KOPT-K1 (cell line): Measurements from ENCODE around the gene PIANP.

Experiments
- H3K27ac ChIP-seq: fragments of 200-600 bp; sonication (generic); 2 replicates; pipeline ENCODE4 v1.5.1; 2016; ENCODE audit warnings: antibody characterized with exemption, mild to moderate bottlenecking, low read depth, low read length; ENCODE audit not compliant: poor library complexity, severe bottlenecking
- H3K36me3 ChIP-seq: fragments of 200-600 bp; sonication (generic); 2 replicates; pipeline ENCODE4 v1.5.1; 2017; ENCODE audit warnings: antibody characterized with exemption, mild to moderate bottlenecking, low read length, moderate library complexity; ENCODE audit not compliant: insufficient read depth
- H3K9me3 ChIP-seq: fragments of 200-600 bp; sonication (generic); 2 replicates; pipeline ENCODE4 v1.5.1; 2017; ENCODE audit warnings: antibody characterized with exemption, low read length, mild to moderate bottlenecking; ENCODE audit not compliant: insufficient read depth, poor library complexity, severe bottlenecking

PIANP gene

GRCh38 chr12:6696690-6697583 lies 3.7 kb downstream of the PIANP start:
- H3K9me3 ChIP-seq: peaks cover 4% of the 10 kb centered on the region
- no peaks in the 10 kb centered on the region for H3K36me3 ChIP-seq
- H3K27ac ChIP-seq: no peak overlapping the region

- Histone ChIP-seq H3K9me3 (no peaks in the 10 kb centered on the region), H3K36me3 (no peaks in the 10 kb centered on the region), H3K27ac (no peak overlapping the region)
These were observed 5.1 kb downstream of the PIANP start for GRCh38 chr12:6695313-6696045.

- Histone ChIP-seq H3K27ac (no peak overlapping the region), H3K9me3 (no peaks in the 10 kb centered on the region), H3K36me3 (no peaks in the 10 kb centered on the region)
These were observed 5.9 kb downstream of the PIANP start for GRCh38 chr12:6694701-6695100.

- H3K9me3 ChIP-seq: no peaks in the 10 kb centered on the region
- no peak overlapping the region for H3K27ac ChIP-seq
- H3K36me3 ChIP-seq: no peaks in the 10 kb centered on the region
These were observed 6.7 kb downstream of the PIANP start for GRCh38 chr12:6693832-6694355.

GRCh38 chr12:6692888-6693287 lies 7.7 kb downstream of the PIANP start:
- H3K36me3 ChIP-seq: no peaks in the 10 kb centered on the region

GRCh38 chr12:6691473-6691872 lies 9.1 kb downstream of the PIANP start:
- Histone ChIP-seq H3K27ac (no peak overlapping the region), H3K36me3 (peaks cover 12% of the 10 kb centered on the region), H3K9me3 (no peaks in the 10 kb centered on the region)

More at GRCh38 chr12:6692888-6693287, 7.7 kb downstream of the PIANP start:
- Histone ChIP-seq H3K27ac (no peak overlapping the region), H3K9me3 (no peaks in the 10 kb centered on the region)

- no peaks in the 10 kb centered on the region for H3K9me3 ChIP-seq
- H3K36me3 ChIP-seq: peaks cover 33% of the 10 kb centered on the region
- peak within 1 kb of the TSS; percentile 96 for H3K27ac ChIP-seq
These were observed 11.4 kb downstream of the PIANP start, which contains the start of gene ZNF384 for GRCh38 chr12:6688999-6689882. TSS of gene ZNF384 (minus strand) at chr12:6689375. CDS start at chr12:6679520, 9,855 bp downstream.

GRCh38 chr12:6688543-6688998 lies 12.0 kb downstream of the PIANP start:
- Histone ChIP-seq H3K36me3 (peaks cover 40% of the 10 kb centered on the region), H3K27ac (peak overlapping the region; percentile 96), H3K9me3 (no peaks in the 10 kb centered on the region)

- Histone ChIP-seq H3K9me3 (no peaks in the 10 kb centered on the region), H3K27ac (no peak overlapping the region), H3K36me3 (peaks cover 65% of the 10 kb centered on the region)
These were observed 14.8 kb downstream of the PIANP start for GRCh38 chr12:6685814-6686213.

GRCh38 chr12:6684609-6685008 lies 16.0 kb downstream of the PIANP start:
- H3K9me3 ChIP-seq: no peaks in the 10 kb centered on the region
- H3K36me3 ChIP-seq: peaks cover 78% of the 10 kb centered on the region
- no peak overlapping the region for H3K27ac ChIP-seq

- Histone ChIP-seq H3K27ac (no peak overlapping the region), H3K36me3 (peaks cover 99% of the 10 kb centered on the region), H3K9me3 (no peaks in the 10 kb centered on the region)
These were observed 23.7 kb downstream of the PIANP start for GRCh38 chr12:6676962-6677361.

GRCh38 chr12:6672143-6672542 lies 28.5 kb downstream of the PIANP start:
- H3K27ac ChIP-seq: no peak overlapping the region
- H3K36me3 ChIP-seq: peaks cover 100% of the 10 kb centered on the region

GRCh38 chr12:6667559-6668210 lies 32.9 kb downstream of the PIANP start:
- Histone ChIP-seq H3K27ac (no peak overlapping the region), H3K36me3 (peaks cover 70% of the 10 kb centered on the region), H3K9me3 (no peaks in the 10 kb centered on the region)

More at GRCh38 chr12:6672143-6672542, 28.5 kb downstream of the PIANP start:
- no peaks in the 10 kb centered on the region for H3K9me3 ChIP-seq

GRCh38 chr12:6666211-6666610 lies 34.4 kb downstream of the PIANP start:
- Histone ChIP-seq H3K27ac (no peak overlapping the region), H3K9me3 (no peaks in the 10 kb centered on the region), H3K36me3 (peaks cover 56% of the 10 kb centered on the region)
